Fibroblast of skin of abdomen (primary cell): Measurements from ENCODE around the gene ACSF3.
A peak's percentile ranks its signal among the peaks of the same experiment; 100 is the strongest.

Experiments
- DNase-seq: peaks from one replicate; pipeline ENCODE4 v3.0.0-alpha.2; 2013

The ACSF3 gene

DNA sequence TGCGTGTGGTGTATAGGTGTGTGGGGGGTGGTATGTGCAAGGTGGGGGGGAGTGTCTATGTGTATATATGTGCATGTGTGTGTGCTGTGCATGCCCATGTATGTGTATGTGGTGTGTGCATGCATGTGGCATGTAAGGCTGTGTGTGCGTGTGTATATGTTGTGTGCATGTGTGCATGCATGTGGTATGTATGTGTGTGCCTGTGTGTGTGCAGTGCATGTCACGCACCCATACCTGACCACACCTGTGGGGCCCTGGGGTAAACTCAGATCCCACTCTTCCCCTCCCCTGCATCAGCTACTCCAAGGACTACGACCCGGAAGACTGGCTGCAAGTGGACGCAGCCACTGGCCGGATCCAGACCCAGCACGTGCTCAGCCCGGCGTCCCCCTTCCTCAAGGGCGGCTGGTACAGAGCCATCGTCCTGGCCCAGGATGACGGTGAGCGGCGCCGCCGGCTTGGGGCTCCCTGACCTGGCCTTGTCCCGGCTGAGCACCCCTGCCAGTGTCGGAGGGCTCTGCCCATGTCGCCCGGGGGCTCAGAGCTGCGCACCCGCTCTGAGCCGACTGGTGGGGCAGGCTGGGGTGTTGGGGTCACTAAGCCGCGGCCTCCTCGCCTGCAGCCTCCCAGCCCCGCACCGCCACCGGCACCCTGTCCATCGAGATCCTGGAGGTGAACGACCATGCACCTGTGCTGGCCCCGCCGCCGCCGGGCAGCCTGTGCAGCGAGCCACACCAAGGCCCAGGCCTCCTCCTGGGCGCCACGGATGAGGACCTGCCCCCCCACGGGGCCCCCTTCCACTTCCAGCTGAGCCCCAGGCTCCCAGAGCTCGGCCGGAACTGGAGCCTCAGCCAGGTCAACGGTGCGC is 97.6 kb downstream of the ACSF3 start:
- DNase-seq, result no peak

DNA sequence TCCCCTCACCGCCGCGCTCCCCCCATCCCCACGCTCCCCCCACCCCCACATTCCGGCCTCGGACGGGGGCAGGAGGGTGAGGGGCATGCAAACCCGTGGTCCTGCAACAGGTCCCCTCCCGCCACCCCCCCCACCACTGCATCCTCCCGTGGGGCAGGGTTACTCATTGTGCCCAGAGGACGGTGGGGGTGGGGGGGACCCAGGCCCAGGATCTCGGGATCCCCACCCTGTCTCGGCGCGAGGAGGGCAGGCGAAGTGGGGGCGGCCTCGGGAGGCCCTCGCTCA is 98.2 kb downstream of the ACSF3 start:
- no peak for DNase-seq

DNA sequence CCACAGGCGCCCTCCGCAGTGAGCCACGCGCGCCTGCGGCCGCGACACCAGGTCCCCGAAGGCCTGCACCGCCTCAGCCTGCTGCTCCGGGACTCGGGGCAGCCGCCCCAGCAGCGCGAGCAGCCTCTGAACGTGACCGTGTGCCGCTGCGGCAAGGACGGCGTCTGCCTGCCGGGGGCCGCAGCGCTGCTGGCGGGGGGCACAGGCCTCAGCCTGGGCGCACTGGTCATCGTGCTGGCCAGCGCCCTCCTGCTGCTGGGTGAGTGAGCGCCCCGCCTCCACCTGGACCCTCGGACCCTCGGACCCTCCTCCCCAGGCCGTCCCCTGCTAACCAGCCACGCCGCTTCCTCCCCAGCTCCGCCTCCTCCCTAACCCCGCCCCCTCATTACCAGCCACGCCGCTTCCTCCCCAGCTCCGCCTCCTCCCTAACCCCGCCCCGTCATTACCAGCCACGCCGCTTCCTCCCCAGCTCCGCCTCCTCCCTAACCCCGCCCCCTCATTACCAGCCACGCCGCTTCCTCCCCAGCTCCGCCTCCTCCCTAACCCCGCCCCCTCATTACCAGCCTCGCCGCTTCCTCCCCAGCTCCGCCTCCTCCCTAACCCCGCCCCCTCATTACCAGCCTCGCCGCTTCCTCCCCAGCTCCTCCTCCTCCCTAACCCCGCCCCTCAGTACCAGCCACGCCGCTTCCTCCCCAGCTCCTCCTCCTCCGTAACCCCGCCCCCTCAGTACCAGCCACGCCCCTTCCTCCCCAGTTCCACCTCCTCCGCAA is 98.7 kb downstream of the ACSF3 start:
- DNase-seq, result peak; percentile 91

DNA sequence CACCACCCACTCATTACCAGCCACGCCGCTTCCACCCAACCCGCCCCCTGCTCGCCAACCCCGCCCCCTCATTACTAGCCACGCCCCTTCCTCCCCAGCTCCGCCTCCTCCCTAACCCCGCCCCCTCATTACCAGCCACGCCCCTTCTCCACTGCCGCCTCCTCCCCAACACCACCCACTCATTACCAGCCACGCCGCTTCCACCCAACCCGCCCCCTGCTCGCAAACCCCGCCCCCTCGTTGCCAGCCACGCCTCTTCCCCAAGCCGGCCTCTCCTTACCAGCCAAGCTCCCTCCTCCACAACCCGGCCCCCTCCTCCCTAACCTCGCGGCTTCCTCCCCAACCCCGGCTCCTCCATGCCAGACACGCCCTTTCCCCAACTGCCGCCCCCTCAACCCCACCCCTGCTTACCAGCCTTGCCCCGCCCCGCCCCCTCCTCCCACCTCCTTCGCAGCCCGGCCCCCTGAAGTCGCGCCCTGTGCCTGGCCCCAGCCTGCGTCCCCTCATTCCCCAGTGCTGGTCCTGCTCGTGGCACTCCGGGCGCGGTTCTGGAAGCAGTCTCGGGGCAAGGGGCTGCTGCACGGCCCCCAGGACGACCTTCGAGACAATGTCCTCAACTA is 99.4 kb downstream of the ACSF3 start:
- peak; percentile 86 for DNase-seq

DNA sequence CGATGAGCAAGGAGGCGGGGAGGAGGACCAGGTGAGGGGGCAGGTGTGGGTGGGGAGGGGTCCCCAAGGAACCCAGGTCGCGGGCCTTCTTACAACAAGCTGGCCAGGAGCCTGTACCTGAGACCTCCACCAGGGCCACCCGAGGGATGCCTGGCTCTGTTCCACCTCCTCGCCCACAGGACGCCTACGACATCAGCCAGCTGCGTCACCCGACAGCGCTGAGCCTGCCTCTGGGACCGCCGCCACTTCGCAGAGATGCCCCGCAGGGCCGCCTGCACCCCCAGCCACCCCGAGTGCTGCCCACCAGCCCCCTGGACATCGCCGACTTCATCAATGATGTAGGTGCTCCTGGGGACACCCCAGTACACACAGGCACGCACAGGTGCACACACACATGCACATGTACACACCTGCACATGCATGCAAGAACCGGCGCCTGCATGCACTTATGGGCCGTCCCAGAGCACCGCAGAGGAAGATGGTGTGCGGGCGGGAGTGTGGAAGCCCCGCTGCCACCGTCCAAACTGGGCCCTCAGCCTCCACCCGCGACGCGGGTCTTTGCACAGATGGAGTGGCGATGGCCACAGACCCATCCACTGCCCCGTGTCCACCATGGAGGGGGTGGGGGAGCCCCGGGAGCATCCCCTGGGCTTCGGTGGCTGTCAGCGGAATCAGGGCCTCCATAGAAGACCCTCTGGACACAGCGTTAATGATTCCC is 100.1 kb downstream of the ACSF3 start:
- DNase-seq, result no peak

DNA sequence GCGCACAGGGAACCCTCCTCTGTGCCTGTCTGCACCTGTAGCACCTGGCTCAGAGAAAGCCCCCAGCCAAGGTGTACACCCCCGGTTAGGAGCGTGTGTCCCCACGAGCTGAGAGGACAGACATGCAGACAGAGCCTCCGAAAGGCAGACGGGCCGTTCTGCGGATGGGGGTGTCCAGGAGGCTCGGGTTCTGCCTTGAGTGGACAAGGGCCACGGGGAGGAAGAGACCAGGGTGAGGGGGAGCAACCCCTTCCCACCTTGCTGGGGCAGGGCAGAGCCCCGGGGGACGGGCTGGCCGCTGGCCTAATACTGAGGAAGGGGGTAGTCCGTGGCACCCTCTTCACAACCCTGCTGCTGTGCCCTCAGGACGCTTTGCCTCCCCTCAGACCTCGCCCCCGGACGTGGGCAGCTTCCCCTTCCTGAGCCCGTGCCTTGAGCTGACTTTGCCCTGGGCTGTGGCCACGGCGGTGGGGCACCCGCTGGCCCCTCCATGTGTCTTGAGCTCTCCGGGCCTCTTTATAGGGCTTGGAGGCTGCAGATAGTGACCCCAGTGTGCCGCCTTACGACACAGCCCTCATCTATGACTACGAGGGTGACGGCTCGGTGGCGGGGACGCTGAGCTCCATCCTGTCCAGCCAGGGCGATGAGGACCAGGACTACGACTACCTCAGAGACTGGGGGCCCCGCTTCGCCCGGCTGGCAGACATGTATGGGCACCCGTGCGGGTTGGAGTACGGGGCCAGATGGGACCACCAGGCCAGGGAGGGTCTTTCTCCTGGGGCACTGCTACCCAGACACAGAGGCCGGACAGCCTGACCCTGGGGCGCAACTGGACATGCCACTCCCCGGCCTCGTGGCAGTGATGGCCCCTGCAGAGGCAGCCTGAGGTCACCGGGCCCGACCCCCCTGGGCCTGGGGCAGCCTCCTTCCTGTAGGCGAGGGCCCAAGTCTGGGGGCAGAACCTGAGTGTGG is 101.0 kb downstream of the ACSF3 start:
- DNase-seq, result no peak

DNA sequence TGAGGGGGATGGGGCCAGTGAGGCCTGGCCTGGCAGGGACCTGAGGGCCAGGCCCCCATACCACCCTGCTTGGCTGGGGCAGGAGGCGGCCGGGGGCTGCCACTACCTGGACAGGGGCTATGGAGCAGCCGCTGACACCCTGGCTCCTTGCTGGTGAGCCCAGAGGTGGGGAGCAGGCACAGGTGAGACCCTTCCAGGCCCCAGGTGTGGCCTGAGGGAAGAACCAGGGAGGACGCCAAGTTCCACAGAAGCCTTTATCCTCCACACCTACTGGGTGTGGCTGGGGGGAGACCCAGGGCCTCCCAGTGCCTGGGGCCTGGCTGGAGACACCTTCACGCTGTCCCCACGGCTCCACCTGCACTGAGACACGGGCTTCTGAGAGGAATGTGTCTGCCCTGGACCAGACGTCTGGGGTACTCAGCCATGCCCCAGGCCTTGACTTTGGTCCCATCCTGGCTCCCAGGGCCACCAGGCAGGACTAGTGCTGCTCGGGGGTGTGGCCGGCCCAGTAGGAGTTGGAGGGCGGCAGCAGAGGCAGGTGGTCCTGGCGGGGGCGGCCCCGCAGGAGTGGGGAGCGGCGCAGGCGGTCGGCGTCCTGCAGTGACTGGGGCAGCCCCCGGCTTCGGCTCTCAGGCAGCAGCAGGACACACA is 102.0 kb downstream of the ACSF3 start:
- no peak for DNase-seq

DNA sequence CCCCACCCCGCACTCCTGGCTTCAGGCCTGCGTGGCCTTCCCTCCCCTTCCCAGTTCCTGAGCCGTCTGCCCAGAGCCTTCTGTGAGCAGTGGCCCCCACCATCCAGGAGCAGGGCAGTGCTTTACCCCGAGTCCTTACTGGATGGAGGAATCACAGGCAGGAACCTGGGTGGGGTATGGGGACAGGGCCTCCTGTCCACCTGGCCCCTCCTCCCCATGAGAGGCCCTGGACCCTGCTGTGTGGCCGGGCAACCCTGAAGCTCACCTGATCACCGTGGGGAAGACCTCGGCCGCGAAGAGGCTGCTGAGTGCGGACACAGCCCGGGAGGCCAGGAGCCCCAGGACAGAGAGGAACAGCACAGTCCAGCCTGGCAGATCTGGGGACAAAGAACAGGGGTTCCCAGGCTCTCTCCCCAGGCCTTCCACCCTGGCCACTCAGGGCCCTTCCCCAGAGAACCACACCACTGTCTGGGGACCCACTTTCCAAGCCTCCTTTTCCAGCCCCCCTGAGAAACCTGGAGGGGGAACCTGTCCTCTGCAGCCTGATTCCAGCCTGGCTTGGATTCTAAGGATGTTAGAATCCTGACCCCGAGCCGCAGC is 103.5 kb downstream of the ACSF3 start:
- DNase-seq, result no peak

DNA sequence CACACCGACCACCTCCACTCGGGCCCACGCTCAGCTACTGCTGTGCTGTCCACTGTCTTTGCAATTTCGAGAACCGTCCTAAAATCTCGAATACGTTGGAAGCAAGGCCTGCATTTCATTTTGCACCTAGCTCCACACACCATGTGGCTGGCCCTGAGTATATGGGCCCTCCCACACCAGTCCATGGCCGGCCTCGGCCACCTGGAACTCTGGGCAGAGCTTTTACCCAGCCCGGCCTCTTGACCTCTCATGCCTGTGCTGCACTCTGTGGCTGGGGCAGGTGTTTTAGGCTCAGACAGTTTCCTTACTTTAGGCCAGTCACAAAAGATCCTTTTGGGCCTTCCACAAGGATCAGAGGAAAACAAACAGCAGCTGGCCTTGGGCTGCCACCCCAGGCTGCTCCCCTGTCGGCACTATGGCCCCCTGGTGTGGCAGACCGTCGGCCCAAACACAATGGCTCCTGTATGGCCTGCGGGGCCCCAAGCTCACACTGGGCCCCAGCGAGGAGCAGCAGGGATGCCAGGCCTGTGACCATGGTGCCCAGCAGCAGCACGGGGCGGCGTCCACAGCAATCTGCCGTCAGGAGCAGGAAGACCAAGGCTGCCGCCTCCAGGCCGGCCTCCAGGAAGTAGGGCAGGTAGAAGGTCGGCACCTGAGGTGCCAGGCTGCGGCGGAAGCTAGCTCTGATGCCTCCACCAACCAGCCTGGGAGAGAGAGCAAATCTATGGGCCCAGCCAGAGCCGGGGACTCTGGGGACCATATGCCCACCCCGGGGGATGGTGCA is 104.2 kb downstream of the ACSF3 start:
- no peak for DNase-seq

DNA sequence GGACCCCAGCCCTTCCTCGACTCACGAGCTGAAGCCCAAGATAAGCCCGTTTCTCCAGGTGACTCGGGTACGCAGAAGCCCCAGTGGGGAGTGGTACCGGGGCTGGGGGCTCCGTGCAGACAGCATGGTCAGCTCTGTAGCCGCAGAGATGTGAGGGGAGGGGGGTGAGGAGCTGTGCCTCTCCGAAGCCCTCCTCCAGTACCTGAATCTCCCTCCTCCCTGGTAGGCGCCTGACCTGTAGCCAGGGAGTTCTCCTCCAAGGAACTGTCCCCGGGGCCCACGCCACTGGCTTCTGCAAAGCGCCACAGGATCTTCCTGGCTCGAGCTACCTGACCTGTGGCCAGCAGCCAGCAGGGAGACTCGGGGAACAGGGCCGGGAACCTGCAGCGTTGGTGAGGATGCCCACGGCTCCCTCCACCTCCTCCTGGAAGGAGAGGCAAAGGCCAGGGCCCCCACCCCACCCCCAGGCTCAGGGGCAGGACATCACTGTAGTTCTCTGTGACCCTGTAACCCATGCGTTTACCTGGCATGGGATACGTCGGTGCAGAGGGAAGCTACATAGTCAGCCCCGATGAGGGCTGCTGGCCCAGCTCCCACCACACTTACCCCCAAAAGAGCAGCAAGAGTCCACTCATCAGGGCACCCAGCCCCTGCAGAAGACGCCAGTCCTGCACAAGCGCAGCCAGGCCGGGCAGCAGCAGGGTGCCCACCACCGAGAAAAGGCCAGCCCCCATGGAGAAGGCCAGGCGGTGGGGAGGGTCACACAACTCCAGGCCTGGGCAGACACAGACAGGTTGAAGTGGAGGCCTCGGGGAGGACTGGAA is 105.0 kb downstream of the ACSF3 start:
- no peak for DNase-seq

DNA sequence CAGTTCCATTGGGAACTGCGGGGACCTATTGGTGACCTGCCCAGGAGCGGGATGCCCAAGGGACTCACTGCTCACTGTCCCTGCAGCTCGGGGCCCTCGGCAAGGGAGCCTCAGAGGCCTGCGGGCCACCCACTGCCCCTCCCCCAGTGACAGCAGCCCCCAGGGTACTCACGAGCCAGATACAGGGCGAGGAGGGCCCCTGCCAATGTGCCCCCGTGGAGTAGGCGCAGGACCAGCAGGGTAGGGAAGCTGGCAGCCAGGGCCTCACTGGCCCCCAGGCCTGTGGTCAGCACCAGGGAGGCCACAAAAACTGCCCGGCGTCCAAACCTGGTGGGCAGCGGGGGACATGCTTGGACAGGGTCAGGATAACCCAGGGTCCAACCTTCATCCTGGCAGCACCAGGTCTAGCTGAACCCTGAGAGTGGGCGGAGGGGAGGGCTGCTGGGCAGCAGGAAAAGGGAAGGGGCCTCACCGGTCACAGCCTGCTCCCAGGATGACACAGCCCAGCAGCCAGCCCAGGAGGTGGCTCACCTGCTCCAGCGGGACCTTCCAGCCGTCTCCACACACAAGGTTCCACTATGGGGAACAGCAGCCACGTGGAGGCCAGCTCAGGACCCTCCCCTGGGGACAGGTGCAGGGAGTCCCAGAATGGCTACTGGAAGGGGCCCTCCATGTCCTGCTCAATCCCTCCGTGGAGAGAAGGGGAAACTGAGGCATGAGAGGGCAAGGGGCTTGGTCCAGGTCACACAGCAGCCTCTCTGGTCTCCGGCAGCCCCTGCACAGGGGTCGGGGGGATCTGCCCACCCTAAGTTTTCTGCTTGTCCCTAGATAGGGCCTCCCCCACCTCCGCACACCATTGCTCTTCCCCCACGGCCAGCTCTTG is 105.8 kb downstream of the ACSF3 start:
- no peak for DNase-seq

DNA sequence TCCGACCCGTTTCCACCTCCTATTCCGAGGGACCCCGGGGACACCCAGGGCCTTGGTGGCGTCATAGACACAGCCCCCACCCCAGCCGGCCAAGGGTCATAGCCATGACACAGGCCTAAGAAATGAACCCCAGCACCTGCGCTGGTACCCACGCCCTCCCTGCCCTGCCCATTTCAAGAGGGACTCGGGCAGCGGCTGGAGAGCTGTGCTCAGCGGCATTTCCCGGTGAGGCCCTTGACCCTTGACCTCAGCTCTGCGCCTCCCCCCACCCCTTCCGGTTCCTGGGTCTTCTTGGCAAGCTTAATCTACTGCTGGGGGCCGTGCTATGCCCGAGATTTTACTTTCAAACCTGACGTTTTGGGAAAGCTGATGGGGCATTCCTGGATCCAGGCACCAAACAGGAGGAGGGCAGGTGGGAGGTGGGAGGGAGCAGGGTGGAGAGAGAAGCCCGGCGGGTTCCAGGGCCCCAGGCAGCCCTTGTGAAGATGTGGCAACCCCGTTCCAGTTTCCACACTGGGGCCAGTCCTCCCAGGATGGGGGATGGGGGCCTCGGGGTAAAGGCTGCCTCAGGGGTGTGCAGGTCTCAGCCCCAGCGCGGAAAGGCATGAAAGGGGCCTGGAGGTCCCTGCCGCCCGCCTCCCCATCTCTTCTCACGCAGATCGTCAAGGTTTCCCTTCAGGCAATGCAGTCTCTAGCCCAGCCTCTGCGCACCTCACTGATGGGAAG is 106.6 kb downstream of the ACSF3 start, which contains the start of gene SLC22A31:
Gene SLC22A31, minus strand, starts transcription at position 414 of the 726 bp plus-strand sequence. Its CDS starts 36 bp downstream, at position 378.
- DNase-seq, result no peak

DNA sequence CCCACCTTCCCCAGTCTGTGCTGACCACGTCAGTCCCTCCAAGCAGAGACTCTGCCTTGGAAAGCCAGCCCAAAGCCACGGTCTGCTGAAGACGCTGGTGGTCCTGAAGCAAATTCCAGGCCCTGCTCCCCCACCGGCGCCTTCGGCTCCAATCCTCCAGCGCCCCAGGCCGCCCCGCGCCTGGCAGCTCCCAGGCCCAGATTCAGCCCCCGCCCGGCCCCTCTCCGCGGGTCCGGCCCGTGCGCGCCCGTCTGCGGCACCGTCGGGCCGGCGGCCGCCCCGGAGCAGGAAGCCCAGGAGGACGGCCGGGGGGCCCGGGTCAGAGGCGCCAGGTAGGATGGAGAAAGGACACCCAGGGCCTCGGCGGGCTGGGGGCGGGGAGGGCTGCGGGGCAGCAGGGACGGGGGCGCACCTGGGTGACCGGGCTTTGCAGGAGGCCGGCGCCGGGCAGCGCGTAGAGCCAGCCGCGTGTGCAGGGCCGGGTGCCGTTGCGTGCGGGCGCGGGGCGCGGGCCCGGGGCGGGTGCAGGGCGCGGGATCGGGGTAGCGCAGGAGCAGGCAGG is 107.3 kb downstream of the ACSF3 start:
- DNase-seq, result no peak

DNA sequence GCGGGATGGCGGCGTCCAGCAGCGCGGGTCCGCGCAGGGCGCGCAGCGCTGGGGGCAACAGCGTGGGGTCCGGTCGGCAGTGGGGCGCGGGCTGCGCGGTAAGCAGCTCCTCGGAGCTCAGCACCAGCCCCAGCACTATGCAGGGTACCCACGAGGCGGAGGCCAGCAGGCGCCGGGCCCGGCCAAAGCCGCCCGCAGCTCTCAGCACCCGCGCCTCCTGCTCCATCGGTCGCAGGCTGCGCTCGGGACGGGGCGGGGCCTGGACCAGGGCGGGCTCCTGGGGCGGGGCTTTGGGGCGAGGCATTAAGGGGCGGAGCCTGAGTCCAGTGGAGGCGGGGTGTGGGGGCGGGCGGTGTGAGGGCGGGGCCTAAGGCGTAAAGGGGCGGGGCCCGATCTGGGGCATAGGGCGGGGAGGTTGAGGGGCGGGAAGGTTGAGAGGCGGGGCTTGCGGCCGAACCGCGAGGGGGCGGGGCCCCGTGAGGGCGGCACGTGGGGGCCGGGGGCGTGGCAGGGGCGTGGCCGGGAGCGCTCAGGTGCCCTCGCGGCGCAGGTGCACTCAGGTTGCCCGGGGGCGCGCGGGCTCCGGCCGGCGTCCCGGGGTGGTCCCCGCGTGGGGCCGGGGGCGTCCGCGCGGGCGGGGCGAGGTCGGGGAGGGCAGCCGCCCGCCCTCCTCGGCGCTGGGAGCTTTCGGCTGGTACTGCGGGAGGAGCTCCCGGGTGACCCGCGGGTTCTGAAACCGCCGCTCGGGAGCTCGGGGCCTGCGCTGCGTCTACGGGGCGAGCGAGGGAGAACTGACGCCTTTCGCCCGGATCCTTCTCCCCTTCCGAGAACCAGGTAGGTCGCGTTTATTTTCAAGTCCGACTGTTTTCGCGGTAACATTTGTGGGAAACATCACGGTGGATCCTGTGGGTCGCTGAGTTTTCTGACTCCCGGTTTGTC is 108.1 kb downstream of the ACSF3 start:
- peak; percentile 54 for DNase-seq

DNA sequence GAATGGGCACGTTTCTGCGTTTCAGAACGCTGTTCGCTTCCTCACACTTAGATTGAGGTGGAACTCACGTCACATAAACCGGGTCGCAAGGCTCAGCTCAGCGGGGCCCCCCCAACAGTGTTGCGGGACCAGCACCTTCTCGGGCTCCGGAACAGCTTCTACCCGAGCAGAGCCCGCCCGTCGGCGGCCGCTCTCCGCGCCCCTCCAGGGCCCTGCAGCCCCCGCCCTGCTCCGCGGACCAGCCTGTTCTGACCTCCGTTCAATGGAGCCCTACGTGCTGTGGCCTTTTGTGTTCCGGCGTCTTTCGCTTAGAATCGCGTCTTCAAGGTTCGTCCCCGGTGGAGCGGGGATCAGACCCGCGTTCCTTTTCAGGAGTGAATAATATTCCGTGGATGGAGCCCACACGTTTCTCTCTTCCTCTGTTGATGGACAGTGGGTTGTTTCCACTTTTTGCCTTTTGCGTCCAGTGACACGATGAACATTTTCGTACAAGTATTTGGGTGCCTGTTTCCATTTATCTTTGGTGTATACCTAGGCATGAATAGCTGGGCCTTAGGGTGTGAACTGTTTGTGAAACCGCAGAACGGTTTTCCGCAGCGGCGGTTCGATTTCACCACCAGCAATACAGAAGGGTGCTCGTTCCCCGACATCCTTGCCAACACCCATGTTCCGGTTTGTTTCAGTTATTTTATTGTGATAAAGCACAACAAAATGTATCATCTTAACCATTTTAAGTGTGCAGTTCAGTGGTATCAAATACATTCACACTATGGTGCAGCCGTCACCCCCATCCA is 109.0 kb downstream of the ACSF3 start:
- DNase-seq, result no peak
